NCI-H146 treated with DMSO at 0.1 percent for 48 hours (cell line): Measurements from ENCODE around the gene MYLK.
"Not testable (repeated sequence)": the region's sequence is repeated elsewhere in the genome, so short reads cannot be mapped to it uniquely, and the experiment has no call there.

ENCODE experiments used
- DNase-seq: peaks from one replicate; lab custom pipeline; 2025; ENCODE audit not compliant: unreplicated experiment; lab: John Stamatoyannopoulos, UW

Gene MYLK

DNA sequence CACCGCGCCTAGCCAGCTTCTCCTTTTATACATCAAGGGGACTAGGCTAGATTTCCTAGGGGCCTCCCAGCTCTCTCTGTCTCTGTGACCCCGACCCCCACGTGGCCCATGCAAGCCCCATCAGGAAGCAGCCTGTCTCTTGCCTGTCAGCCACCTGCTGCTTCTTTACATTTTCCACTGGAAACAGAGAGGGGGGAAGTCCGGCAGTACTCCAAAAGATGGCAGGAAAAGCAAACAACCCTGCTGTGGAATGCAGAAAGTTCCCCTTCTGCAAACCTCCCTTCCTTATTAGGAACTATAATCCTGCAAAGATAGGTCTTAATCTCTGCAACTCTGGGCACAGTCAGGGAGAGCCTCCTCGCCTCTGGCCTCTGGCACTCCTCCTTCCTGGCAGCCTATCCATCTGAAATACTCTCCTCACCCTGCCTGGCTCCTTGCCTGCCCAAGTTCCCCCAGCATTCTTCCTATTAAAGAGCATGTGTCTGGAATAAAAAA lies 251.9 kb downstream of the MYLK start:
- no peak for DNase-seq

- no peak for DNase-seq
Observed at GRCh38 chr3:123629747-123630047, 254.4 kb downstream of the MYLK start.

DNA sequence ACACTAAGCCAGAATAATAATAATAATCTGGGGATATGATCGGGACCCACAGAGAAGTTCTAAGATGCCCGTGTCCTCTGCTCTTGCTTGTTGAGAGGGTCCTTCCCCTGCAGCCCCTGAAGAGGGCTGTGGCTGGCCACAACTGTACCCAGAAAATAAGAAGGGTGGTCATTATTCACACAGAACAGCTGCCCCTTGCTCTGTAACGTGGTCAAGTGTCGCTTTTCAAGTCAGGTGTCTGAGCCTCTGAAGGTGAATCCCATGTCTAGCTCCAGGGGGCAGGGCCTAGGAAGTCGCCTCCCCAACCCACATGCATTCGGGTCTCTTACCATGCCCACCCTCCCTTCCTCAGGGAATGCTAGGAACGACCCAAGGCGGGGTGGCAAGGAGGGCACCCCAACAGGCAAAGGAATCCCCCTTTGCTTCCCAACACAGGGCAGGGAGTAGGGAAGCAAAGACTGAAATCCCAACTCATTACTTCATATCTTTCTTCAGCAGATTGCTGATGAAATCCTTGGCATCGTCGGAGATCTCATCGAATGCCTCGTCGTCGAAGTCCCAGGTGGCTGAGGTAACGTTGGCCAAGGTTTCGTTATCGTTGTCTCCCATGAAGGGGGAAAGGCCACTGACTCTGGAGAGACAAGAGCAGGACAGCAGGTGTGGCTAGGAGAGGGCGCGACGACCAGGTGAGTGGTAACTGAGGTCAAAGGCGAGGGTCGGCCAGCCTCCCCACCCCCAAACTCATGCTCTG lies 255.0 kb downstream of the MYLK start:
- no peak for DNase-seq

DNA sequence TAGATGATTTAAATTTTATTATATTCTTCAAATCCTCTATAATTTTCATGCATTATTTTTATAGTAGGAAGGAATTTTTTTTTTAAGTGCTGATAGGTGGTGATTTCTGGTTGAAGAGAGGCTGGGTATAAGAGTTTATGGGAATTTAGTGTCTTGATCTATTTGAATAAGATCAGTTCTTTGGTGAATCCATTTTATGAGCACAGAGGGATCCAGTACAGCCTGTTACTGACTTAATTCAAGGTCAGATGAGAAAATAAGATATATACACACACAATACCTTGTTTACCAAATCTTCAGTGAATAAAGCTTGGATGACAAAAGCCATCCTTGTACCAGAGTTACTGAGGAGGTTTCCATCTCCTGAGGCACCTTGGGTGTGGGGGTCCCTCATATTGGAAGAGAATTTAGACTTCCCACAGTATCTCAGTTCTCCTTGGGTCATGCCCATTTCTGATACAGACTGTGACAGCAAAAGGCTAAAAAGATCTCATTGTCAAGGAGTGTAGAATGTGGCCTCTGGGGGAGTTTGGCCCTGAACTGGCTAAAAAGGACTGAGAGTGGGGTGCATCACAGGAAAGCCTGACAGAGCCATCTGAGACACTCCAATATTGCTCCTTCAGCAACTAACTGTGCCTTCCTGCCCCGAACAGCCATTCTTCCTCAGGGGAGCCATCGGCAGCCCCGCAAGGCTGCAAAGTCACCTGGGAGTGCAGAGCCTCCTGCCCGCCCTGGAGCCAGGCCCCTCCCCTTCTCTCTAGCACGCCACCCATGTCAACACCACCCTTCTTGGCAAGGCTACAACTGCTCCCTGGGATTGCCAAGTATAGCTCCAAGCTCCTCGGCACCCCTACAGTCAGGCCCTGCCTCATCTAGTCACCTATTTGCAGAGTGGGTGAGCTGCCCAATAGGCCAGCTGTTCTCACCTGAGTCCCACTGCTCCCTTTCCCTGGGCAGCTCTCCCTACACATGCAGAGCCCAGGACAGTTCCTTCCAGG lies 256.2 kb downstream of the MYLK start:
- DNase-seq: no peak

DNA sequence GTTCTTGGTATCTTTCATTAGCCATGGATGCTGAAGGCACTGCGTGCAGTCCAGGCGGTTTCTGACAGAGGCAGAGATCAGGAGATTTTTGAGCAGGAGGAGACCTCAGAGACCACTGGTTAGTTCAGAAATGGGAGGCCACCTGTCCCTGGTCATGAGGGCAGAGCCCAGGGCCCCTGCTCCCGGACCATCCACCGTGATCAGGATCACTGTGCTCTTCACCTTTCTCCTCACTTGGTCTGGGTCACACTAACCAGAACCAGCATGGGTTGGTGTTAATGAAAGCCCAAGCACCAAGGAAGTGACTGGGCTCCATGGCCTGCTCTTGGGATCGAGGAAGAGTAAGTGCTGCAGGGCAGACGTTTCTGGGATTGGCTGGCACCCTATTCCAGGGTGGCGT lies 257.3 kb downstream of the MYLK start:
- no peak for DNase-seq

DNA sequence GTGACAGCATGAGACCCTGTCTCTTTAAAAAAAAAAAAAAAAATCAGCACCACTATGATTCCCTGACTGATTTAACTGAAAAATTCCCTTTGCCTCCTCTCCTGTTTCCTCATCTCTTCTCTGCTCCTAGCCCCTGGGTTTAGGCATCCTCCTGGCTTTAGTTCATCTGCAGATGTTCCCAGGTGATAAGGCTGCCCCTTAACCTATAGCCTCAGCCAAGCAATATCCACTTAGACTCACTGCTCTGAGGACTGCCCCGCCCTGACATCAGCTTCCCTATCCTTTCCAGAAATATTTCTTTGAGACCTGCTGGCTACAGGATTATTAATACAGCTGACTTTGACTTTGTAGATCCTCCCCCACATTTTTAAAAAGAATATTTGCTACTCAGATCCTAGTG lies 259.8 kb downstream of the MYLK start:
- DNase-seq: no peak

DNA sequence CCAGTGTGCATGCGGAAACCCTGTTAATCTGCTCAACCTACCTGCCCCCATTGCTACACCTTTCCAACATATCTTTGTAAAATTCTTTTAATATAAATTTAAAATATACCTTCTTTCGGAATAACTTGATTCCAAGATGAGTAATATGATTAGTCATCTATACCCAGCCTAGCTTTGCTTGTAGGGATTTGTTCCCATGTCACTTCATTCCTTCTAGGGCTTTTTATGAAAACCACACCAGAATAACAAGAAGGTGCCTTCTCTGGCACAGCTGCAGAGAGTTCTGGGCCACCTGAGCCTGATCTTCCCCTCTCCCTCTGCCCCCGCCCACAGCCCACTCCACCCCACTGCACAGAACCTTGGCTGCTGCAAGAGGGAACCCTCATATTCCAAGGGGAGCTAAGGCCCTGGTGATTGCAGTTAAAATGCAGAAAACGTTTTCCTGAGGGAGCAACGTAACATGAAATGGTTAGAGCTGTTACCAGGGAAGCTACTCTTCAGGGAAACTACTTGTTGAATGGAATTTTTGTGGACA lies 260.7 kb downstream of the MYLK start:
- DNase-seq: no peak

- DNase-seq: no peak
Observed at GRCh38 chr3:123622766-123623165, 261.4 kb downstream of the MYLK start.

DNA sequence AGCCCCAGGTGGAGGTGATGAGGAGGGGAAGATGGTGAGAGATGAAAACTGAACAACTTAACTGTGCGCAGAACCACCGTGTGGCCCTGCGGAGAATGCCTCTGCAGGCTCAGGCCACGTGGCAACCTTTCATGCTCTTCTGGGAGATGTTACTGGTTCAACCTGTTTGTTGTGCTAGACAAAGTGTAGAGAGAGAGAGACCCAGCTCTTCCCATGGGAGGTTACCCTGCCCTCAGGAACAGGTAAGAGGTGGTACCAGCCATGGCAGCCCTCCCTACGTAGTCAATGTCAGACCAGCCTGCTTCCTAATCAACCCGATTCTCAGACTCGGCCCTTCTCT lies 262.3 kb downstream of the MYLK start:
- DNase-seq: no peak

GRCh38 chr3:123621186-123621849 lies 262.8 kb downstream of the MYLK start:
- no peak for DNase-seq

- DNase-seq: no peak
Observed at GRCh38 chr3:123620343-123620742, 263.8 kb downstream of the MYLK start.

- DNase-seq: no peak
Observed at GRCh38 chr3:123618768-123619484, 265.2 kb downstream of the MYLK start.

GRCh38 chr3:123618076-123618708 lies 265.9 kb downstream of the MYLK start:
- no peak for DNase-seq

- no peak for DNase-seq
Observed at GRCh38 chr3:123616593-123616992, 267.5 kb downstream of the MYLK start.

DNA sequence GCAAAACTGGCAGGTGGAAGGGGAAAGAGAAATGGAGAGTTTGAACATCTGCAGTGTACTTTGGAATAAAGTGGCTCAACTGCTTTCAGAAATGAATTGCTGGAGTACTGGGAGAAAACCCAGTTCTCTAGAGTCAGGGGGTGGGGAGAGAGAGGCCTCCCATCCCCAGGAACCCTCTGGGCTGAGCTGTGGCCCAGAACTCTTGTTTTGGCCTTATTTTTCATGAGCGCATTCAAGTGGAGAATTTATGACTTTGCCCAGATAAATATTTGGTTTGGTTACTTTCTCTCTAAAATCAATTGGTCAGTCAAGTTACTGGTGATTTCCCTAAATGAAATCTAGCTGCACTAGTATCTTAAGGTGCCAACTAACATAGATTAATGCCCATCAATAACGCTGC lies 270.6 kb downstream of the MYLK start:
- no peak for DNase-seq

- not testable (repeated sequence) for DNase-seq
Observed at GRCh38 chr3:123611674-123612073, 272.5 kb downstream of the MYLK start.

- no peak for DNase-seq
Observed at GRCh38 chr3:123611082-123611481, 273.1 kb downstream of the MYLK start.

- no peak for DNase-seq
Observed at GRCh38 chr3:123610331-123610730, 273.8 kb downstream of the MYLK start.

- no peak for DNase-seq
Observed at GRCh38 chr3:123609063-123609462, 275.1 kb downstream of the MYLK start.

GRCh38 chr3:123608263-123608937 lies 275.7 kb downstream of the MYLK start:
- DNase-seq: no peak
